ENCODE data around the gene RMP24.
"Not testable (repeated sequence)": the region's sequence is repeated elsewhere in the genome, so short reads cannot be mapped to it uniquely, and the experiment has no call there.

The RMP24 gene

DNA sequence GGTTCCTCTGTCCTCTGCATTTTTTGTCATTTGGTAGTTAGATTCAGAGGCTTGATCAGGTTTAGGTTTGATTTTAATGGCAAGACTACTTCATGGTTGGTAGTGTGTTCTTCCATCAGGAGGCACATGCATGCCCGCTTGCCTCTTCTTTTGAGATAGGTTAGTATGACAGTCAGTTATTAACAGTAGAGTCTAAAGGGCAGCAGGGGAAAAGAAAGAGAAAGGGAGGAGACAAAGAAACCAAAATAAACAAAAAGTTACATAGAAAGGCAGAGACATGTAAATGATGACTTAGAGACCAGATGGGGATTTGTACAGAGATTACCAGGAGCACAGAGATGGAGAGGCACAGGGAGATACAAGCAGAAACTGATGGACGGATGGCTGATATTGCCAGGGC is 10.2 kb upstream of the RMP24 start:
- Mint-ChIP-seq H3K36me3 (ENCODE audit: unreplicated experiment) (no peaks in the 10 kb centered on the region), H3K4me1 (ENCODE audit: unreplicated experiment) (no peaks in the 10 kb centered on the region), H3K4me3 (ENCODE audit: unreplicated experiment) (no peak overlapping the region), H3K9me3 (ENCODE audit: unreplicated experiment) (peaks cover 12% of the 10 kb centered on the region), H3K27me3 (ENCODE audit: unreplicated experiment) (peaks cover 38% of the 10 kb centered on the region), H3K27ac (ENCODE audit: unreplicated experiment) (no peak overlapping the region)
- TF ChIP-seq, protein P1, sequence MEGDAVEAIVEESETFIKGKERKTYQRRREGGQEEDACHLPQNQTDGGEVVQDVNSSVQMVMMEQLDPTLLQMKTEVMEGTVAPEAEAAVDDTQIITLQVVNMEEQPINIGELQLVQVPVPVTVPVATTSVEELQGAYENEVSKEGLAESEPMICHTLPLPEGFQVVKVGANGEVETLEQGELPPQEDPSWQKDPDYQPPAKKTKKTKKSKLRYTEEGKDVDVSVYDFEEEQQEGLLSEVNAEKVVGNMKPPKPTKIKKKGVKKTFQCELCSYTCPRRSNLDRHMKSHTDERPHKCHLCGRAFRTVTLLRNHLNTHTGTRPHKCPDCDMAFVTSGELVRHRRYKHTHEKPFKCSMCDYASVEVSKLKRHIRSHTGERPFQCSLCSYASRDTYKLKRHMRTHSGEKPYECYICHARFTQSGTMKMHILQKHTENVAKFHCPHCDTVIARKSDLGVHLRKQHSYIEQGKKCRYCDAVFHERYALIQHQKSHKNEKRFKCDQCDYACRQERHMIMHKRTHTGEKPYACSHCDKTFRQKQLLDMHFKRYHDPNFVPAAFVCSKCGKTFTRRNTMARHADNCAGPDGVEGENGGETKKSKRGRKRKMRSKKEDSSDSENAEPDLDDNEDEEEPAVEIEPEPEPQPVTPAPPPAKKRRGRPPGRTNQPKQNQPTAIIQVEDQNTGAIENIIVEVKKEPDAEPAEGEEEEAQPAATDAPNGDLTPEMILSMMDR (IDR thresholded peaks at IDR 0.05): no peak
- DNase-seq (ENCODE audit: extremely low spot score, unreplicated experiment): no peak

DNA sequence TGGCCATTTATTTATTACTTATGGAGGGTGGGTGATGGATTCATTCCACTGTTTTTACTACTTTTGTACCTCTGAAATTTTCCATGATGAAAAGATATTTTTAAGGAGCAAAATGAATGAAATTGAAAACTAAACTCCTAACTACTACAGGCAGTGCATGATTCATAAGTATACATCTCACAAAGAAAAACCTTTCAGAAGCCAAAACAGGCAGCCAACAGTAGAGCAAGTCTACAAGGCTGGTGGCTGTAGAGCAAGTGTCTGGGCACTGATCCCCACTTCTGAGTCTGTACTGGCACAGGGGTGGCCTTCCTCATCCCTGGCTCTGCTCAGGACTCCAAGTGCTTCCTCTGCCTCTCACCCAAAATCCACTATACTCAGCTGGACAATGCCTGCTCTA is 8.2 kb upstream of the RMP24 start:
- Mint-ChIP-seq H3K27ac (ENCODE audit: unreplicated experiment) (no peak overlapping the region), H3K27me3 (ENCODE audit: unreplicated experiment) (peaks cover 30% of the 10 kb centered on the region), H3K4me1 (ENCODE audit: unreplicated experiment) (no peaks in the 10 kb centered on the region), H3K4me3 (ENCODE audit: unreplicated experiment) (no peak overlapping the region), H3K9me3 (ENCODE audit: unreplicated experiment) (peaks cover 6% of the 10 kb centered on the region), H3K36me3 (ENCODE audit: unreplicated experiment) (no peaks in the 10 kb centered on the region)
- TF ChIP-seq, protein P1 (IDR thresholded peaks at IDR 0.05): no peak
- DNase-seq (ENCODE audit: extremely low spot score, unreplicated experiment): no peak

DNA sequence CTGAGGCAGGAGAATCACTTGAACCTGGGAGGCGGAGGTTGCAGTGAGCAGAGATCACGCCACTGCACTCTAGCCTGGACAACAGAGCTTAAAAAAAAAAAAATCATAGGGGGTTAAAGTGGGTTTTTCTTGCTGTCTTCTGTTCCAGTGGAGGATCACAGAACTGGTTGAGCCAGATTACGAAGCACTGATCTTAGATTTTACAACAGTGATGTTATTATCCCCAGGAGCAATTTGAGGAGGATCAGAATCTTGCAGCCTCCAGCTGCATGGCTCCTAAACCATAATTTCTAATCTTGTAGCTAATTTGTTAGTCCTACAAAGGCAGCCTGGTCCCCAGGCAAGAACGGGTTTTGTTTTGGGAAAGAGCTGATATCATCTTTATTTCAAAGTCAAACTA is 4.6 kb upstream of the RMP24 start:
- not testable (repeated sequence) for H3K27ac Mint-ChIP-seq (ENCODE audit: unreplicated experiment); H3K36me3 Mint-ChIP-seq (ENCODE audit: unreplicated experiment); DNase-seq (ENCODE audit: extremely low spot score, unreplicated experiment); H3K9me3 Mint-ChIP-seq (ENCODE audit: unreplicated experiment); H3K4me3 Mint-ChIP-seq (ENCODE audit: unreplicated experiment); H3K4me1 Mint-ChIP-seq (ENCODE audit: unreplicated experiment)
- H3K27me3 Mint-ChIP-seq (ENCODE audit: unreplicated experiment): peaks cover 22% of the 10 kb centered on the region

DNA sequence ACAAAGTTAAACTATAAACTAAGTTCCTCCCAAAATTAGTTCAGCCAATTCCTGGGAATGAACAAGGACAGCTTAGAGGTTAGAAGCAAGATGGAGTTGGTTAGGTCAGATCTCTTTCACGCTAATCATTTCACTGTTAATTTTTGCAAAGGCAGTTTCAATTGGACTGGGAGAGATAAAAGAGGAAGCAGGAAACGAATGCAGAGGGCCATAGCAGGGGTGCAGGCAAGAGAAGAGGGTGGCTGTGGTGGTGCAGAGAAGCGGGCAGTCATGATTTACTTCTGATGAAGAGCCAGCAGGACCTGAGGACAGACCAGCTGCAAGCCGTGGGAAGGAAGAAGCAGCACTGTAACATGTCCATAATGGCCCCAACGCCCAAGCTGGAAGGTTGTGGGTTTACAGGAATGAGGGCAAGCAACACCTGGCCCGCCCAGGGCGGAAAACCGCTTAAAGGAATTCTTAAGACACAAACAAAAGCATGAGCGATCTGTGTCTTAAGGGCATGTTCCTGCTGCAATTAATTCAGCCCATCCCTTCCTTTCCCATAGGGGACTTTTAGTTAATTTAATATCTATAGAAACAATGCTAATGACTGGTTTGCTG is 4.1 kb upstream of the RMP24 start:
- DNase-seq (ENCODE audit: extremely low spot score, unreplicated experiment): no peak
- H3K27ac Mint-ChIP-seq (ENCODE audit: unreplicated experiment): no peak overlapping the region
- TF ChIP-seq, protein P1 (IDR thresholded peaks at IDR 0.05): no peak
- peaks cover 22% of the 10 kb centered on the region for H3K27me3 Mint-ChIP-seq (ENCODE audit: unreplicated experiment)
- H3K9me3 Mint-ChIP-seq (ENCODE audit: unreplicated experiment): no peaks in the 10 kb centered on the region
- H3K4me1 Mint-ChIP-seq (ENCODE audit: unreplicated experiment): peaks cover 14% of the 10 kb centered on the region
- no peaks in the 10 kb centered on the region for H3K36me3 Mint-ChIP-seq (ENCODE audit: unreplicated experiment)
- H3K4me3 Mint-ChIP-seq (ENCODE audit: unreplicated experiment): no peak overlapping the region

DNA sequence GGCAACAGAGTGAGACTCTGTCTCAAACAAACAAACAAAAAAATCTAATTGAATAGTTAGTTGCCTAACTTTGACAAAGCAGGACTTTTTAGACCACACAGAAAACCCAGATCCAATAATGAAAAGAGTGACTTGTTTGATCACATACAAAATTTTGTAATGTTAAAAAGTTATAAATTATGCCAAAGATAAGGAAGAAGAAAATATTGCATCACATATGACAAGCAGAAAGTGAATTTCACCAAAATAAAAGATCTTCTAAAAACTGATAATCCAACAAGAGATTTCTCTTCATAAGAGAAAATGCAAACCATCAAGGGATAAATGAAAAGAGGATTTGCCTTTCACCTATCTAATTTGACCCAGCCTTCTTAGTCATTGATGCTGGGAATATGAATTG is 2.8 kb upstream of the RMP24 start:
- Mint-ChIP-seq H3K27ac (ENCODE audit: unreplicated experiment) (no peak overlapping the region), H3K4me3 (ENCODE audit: unreplicated experiment) (no peak overlapping the region), H3K27me3 (ENCODE audit: unreplicated experiment) (peaks cover 15% of the 10 kb centered on the region), H3K36me3 (ENCODE audit: unreplicated experiment) (peaks cover 4% of the 10 kb centered on the region), H3K9me3 (ENCODE audit: unreplicated experiment) (no peaks in the 10 kb centered on the region), H3K4me1 (ENCODE audit: unreplicated experiment) (peaks cover 25% of the 10 kb centered on the region)
- DNase-seq (ENCODE audit: extremely low spot score, unreplicated experiment): no peak
- TF ChIP-seq, protein P1 (IDR thresholded peaks at IDR 0.05): no peak
